SK-N-SH treated with all-trans-retinoic acid at 6 μM for 48 hours (cell line): Measurements from ENCODE around the gene TBCD.

Experiments used
- ATAC-seq: fragments of 200-7000 bp; cut with Tn5 transposase; 3 replicates; pipeline ENCODE4 v1.9.1; 2020; ENCODE audit warnings: mild to moderate bottlenecking, moderate library complexity
- ARNTL ChIP-seq: fragments of 450-650 bp; formaldehyde crosslinking; IDR thresholded peaks from 2 replicates; pipeline ENCODE4 v1.5.0; 2020; ENCODE audit warnings: low read depth, mild to moderate bottlenecking, moderate library complexity, borderline replicate concordance
- BACH2 ChIP-seq: fragments of 250-450 bp; sonication (Bioruptor Pico); IDR thresholded peaks from 2 replicates; pipeline ENCODE4 v1.9.0; 2021; ENCODE audit warnings: mild to moderate bottlenecking, borderline replicate concordance
- CSDC2 ChIP-seq: fragments of 250-450 bp; sonication (Bioruptor Pico); IDR thresholded peaks from 2 replicates; pipeline ENCODE4 v1.5.0; 2020; ENCODE audit warnings: mild to moderate bottlenecking, moderate library complexity
- CSRNP3 ChIP-seq: fragments of 250-450 bp; sonication (Bioruptor Pico); IDR thresholded peaks from 2 replicates; pipeline ENCODE4 v1.5.1; 2021; ENCODE audit warnings: mild to moderate bottlenecking, moderate library complexity
- ESRRG ChIP-seq: fragments of 250-450 bp; sonication (Bioruptor Pico); IDR thresholded peaks from 2 replicates; pipeline ENCODE4 v1.6.1; 2021; ENCODE audit warnings: mild to moderate bottlenecking
- OSR1 ChIP-seq: fragments of 250-450 bp; sonication (Bioruptor Pico); IDR thresholded peaks from 2 replicates; pipeline ENCODE4 v1.8.0; 2022; ENCODE audit warnings: moderate library complexity, mild to moderate bottlenecking, inconsistent platforms
- POU6F1 ChIP-seq: fragments of 250-450 bp; sonication (Bioruptor Pico); IDR thresholded peaks from 2 replicates; pipeline ENCODE4 v1.8.0; 2021; ENCODE audit warnings: low read depth, mild to moderate bottlenecking, moderate library complexity, borderline replicate concordance
- PPARA ChIP-seq: fragments of 250-450 bp; sonication (Bioruptor Pico); IDR thresholded peaks from 2 replicates; pipeline ENCODE4 v1.5.0; 2020; ENCODE audit warnings: mild to moderate bottlenecking, borderline replicate concordance
- RARB ChIP-seq: fragments of 250-450 bp; sonication (Bioruptor Pico); IDR thresholded peaks from 2 replicates; pipeline ENCODE4 v1.8.0; 2021; ENCODE audit warnings: mild to moderate bottlenecking, moderate library complexity
- SNAI2 ChIP-seq: fragments of 250-450 bp; sonication (Bioruptor Pico); IDR thresholded peaks from 2 replicates; pipeline ENCODE4 v1.5.0; 2020; ENCODE audit warnings: mild to moderate bottlenecking, moderate library complexity
- TCF4 ChIP-seq: fragments of 250-450 bp; sonication (Bioruptor Pico); IDR thresholded peaks from 2 replicates; pipeline ENCODE4 v1.8.0; 2021; ENCODE audit warnings: mild to moderate bottlenecking, moderate library complexity, borderline replicate concordance
- TOX ChIP-seq: fragments of 250-450 bp; sonication (Bioruptor Pico); IDR thresholded peaks from 2 replicates; pipeline ENCODE4 v1.8.0; 2021; ENCODE audit warnings: mild to moderate bottlenecking, moderate library complexity, borderline replicate concordance
- ZC3H10 ChIP-seq: fragments of 250-450 bp; sonication (Bioruptor Pico); IDR thresholded peaks from 2 replicates; pipeline ENCODE4 v1.5.1; 2021; ENCODE audit warnings: mild to moderate bottlenecking, moderate library complexity
- ZFP3 ChIP-seq: fragments of 250-450 bp; sonication (Bioruptor Pico); IDR thresholded peaks from 2 replicates; pipeline ENCODE4 v1.5.0; 2020; ENCODE audit warnings: mild to moderate bottlenecking, moderate library complexity
- ZFP30 ChIP-seq: fragments of 450-650 bp; formaldehyde crosslinking; IDR thresholded peaks from 2 replicates; pipeline ENCODE4 v1.5.0; 2022; ENCODE audit warnings: mild to moderate bottlenecking, moderate library complexity
- ZNF565 ChIP-seq: fragments of 450-650 bp; formaldehyde crosslinking; conservative IDR thresholded peaks from 2 replicates; pipeline ENCODE4 v1.5.0; 2020; ENCODE audit warnings: low read depth, mild to moderate bottlenecking, moderate library complexity
- ZNF70 ChIP-seq: fragments of 450-650 bp; formaldehyde crosslinking; IDR thresholded peaks from 2 replicates; pipeline ENCODE4 v1.5.0; 2020; ENCODE audit warnings: mild to moderate bottlenecking, moderate library complexity
- ZNF8 ChIP-seq: fragments of 450-650 bp; formaldehyde crosslinking; IDR thresholded peaks from 2 replicates; pipeline ENCODE4 v1.5.0; 2020; ENCODE audit warnings: mild to moderate bottlenecking, moderate library complexity
- TF ChIP-seq, protein P1 (sequence below): fragments of 250-450 bp; sonication (Bioruptor Pico); IDR thresholded peaks from 2 replicates; pipeline ENCODE4 v1.5.0; 2020; ENCODE audit warnings: mild to moderate bottlenecking, moderate library complexity
- TF ChIP-seq, protein P2 (sequence below): fragments of 250-450 bp; sonication (Bioruptor Pico); IDR thresholded peaks from 2 replicates; pipeline ENCODE4 v1.8.0; 2020; ENCODE audit warnings: mild to moderate bottlenecking, moderate library complexity, borderline replicate concordance
- TF ChIP-seq, protein P3 (sequence below): fragments of 250-450 bp; sonication (Bioruptor Pico); IDR thresholded peaks from 2 replicates; pipeline ENCODE4 v1.5.1; 2020; ENCODE audit warnings: low read depth, mild to moderate bottlenecking, moderate library complexity

TBCD gene

GRCh38 chr17:82907797-82908542 is 156.1 kb downstream of the TBCD start:
- no peak for ATAC-seq
- TF ChIP-seq, protein P1, sequence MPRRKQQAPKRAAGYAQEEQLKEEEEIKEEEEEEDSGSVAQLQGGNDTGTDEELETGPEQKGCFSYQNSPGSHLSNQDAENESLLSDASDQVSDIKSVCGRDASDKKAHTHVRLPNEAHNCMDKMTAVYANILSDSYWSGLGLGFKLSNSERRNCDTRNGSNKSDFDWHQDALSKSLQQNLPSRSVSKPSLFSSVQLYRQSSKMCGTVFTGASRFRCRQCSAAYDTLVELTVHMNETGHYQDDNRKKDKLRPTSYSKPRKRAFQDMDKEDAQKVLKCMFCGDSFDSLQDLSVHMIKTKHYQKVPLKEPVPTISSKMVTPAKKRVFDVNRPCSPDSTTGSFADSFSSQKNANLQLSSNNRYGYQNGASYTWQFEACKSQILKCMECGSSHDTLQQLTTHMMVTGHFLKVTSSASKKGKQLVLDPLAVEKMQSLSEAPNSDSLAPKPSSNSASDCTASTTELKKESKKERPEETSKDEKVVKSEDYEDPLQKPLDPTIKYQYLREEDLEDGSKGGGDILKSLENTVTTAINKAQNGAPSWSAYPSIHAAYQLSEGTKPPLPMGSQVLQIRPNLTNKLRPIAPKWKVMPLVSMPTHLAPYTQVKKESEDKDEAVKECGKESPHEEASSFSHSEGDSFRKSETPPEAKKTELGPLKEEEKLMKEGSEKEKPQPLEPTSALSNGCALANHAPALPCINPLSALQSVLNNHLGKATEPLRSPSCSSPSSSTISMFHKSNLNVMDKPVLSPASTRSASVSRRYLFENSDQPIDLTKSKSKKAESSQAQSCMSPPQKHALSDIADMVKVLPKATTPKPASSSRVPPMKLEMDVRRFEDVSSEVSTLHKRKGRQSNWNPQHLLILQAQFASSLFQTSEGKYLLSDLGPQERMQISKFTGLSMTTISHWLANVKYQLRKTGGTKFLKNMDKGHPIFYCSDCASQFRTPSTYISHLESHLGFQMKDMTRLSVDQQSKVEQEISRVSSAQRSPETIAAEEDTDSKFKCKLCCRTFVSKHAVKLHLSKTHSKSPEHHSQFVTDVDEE (CRISPR knock-in tag) = no peak
- TF ChIP-seq SNAI2 (CRISPR knock-in tag) = no peak
- no peak for TF ChIP-seq ZFP3 (CRISPR knock-in tag)
- no peak for TF ChIP-seq RARB (CRISPR knock-in tag)
- TF ChIP-seq ZNF565 (CRISPR knock-in tag) = no peak

- no peak for TF ChIP-seq ESRRG (CRISPR knock-in tag)
- TF ChIP-seq TOX (CRISPR knock-in tag) = no peak
- ATAC-seq = no peak
Observed at GRCh38 chr17:82908543-82909160, 156.8 kb downstream of the TBCD start.

DNA sequence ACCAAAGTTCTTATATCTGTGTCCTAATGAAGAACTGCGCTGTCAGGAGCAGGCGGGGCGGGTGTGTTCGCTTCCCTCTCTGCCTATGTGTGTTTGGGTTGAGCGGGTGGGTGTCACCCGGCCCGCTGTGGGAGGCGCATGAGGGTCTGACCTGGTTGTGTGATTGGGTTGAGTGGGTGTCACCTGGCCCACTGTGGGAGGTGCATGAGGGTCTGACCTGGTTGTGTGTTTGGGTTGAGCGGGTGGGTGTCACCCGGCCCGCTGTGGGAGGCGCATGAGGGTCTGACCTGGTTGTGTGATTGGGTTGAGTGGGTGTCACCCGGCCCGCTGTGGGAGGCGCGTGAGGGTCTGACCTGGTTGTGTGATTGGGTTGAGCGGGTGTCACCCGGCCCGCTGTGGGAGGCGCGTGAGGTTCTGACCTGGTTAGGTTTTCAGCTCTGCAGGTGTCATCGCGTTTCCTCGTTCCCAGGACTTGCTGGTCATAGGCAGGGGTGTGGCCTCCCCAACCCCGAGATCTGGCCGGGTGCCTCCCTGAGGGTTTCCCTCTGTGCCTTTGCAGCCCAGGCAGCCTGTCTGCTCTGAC is 157.5 kb downstream of the TBCD start:
- no peak for ATAC-seq
- TF ChIP-seq TCF4 (CRISPR knock-in tag) (no peak), ZNF8 (CRISPR knock-in tag) (no peak), CSRNP3 (CRISPR knock-in tag) (no peak), ESRRG (CRISPR knock-in tag) (no peak), POU6F1 (CRISPR knock-in tag) (no peak), OSR1 (no peak), ZNF565 (CRISPR knock-in tag) (no peak), ZNF70 (CRISPR knock-in tag) (no peak), SNAI2 (CRISPR knock-in tag) (no peak), ZFP3 (CRISPR knock-in tag) (no peak), PPARA (no peak), ZFP30 (no peak), ARNTL (CRISPR knock-in tag) (no peak), RARB (CRISPR knock-in tag) (no peak), BACH2 (no peak), CSDC2 (CRISPR knock-in tag) (no peak), ZC3H10 (no peak)
- TF ChIP-seq, protein P2, sequence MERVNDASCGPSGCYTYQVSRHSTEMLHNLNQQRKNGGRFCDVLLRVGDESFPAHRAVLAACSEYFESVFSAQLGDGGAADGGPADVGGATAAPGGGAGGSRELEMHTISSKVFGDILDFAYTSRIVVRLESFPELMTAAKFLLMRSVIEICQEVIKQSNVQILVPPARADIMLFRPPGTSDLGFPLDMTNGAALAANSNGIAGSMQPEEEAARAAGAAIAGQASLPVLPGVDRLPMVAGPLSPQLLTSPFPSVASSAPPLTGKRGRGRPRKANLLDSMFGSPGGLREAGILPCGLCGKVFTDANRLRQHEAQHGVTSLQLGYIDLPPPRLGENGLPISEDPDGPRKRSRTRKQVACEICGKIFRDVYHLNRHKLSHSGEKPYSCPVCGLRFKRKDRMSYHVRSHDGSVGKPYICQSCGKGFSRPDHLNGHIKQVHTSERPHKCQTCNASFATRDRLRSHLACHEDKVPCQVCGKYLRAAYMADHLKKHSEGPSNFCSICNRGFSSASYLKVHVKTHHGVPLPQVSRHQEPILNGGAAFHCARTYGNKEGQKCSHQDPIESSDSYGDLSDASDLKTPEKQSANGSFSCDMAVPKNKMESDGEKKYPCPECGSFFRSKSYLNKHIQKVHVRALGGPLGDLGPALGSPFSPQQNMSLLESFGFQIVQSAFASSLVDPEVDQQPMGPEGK (CRISPR knock-in tag) = no peak
- TF ChIP-seq, protein P3, sequence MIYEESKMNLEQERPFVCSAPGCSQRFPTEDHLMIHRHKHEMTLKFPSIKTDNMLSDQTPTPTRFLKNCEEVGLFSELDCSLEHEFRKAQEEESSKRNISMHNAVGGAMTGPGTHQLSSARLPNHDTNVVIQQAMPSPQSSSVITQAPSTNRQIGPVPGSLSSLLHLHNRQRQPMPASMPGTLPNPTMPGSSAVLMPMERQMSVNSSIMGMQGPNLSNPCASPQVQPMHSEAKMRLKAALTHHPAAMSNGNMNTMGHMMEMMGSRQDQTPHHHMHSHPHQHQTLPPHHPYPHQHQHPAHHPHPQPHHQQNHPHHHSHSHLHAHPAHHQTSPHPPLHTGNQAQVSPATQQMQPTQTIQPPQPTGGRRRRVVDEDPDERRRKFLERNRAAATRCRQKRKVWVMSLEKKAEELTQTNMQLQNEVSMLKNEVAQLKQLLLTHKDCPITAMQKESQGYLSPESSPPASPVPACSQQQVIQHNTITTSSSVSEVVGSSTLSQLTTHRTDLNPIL (CRISPR knock-in tag) = no peak
- TF ChIP-seq, protein P1 (CRISPR knock-in tag) = no peak
